ENCODE data around the gene DNAJC30.

DNAJC30 gene

DNA sequence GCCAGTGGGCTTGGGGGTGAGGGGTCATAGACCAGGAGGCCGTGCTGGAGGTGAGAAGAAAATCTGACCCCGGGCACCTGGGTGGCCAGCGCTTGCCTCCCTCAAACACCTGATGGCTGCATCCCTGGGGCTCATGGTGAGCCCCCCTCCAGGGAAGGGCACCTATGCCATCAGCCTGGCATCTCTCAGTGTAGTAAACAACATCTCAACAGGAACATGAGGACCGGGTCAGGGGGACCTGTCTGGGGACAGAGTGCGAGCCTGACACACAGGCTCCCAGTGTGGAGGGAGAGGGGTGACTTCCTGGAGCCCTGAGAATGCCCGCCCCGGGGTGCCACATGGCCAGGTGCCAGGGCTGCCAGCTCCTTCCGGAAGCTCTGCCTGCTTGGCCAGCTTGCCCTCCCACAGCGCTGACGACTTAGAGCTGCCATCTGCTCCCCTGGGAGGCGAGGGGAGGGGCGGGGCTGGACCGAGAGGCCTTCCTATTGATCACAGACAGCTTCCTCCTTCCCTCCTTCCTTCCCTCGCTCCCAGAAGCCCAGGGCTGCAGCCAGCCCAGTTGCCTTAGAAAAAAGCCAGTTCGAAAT is 23.9 kb upstream of the DNAJC30 start:
- no peak for DNase-seq

DNA sequence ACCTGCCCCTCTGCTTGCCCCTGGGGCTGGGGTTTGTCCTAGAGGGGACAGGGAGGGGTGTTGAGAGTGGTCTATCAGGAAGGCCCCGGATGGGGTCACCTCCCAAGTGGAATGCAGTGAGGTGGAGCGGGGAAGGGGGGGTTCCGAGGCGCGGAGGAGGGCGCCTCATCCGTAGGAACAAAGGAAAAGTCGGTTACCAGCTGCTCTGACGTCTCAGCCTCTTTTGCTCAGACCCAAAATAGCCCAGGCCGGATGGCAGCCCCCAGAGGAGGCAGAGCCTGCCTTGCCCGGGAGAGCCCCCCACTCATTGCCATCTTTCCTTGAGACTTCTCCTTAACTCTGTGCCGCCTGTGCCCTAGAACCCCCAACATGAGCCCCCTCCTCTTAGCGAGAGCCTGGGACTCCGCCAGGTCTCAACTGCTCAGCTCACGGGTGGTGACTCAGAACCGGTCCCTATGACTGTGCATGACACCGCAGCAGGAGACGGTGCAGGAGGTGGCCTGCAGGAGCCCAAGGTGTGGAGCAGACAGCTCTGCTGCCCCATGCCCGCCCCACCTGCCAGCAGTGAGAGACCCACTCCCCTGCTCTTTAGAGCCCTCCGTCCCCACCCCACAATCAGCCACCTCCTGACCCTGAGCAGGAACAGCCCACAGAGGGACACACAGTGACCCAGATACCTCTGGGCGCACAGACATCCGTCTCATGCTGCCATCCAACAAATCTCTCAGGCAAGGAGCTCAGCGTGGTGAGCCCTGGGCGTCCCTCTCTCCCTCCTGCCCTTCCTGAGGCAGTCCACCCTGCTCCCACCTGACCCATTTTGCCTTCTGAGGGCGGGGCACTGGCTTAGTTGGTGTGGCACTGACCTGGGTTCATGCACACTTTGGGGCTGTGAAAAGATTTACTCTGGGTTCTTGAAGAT is 23.1 kb upstream of the DNAJC30 start:
- no peak for DNase-seq

DNA sequence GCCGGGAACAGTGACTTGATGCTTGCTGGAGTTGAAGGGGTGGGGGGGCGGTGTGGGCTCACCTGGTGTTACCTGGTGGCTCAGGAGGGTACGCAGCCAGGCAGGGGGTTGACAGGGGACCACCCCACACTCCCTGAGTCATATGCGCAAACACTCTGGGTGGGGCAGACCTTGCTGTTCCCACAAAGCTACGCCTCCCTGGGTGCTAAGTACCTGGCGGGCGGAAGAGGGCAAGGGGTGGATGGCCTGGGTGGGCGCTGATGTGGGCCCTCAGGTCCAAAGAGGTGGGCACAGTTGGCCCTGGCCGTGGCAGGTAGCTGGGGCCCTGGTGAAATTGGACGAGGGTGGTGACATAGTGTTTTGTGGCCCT is 22.3 kb upstream of the DNAJC30 start:
- no peak for DNase-seq

DNA sequence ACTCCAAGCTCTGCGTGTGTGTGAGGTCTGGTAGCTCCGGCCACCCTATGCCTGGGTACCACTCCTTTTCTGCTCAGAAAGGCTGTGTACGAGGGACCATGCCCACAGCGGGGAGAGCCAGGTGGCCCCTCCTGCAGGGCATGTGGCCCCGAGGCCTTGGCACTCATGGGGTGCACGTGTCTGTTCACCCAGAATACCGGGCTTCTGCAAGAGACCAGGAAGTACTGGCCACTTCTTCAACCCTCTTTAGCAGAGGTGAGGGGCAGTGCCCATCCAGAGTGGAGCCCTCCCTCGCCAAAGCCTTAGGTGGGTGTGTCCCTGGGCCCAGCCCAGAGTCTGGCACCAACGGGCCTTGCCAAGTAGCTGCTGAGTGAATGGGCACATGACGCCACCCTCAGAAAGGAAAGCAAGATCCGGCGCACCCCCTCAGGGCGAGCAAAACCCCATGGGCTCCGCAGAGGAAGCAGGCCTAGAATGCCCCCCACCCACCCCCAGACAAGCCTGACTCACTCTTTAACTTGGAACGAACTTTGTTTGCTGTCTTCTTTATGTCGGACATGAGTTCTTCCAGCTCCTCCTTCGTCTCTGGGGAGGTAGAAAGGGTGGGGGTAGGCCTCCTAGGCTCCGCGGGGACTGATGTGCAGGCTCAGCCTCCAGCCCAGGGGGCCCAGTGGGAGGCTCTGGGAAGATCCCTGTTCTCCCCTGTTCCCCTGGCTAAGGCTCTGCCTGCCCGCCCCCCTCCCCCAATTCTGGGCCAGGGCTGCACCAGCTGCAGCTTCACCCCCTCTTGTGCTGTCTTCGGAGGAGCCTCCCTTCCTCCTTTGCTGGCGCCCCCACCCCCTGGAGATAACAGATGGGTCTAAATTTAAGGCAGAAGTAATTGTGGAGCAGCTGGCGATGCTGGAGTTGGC is 21.6 kb upstream of the DNAJC30 start:
- no peak for DNase-seq

DNA sequence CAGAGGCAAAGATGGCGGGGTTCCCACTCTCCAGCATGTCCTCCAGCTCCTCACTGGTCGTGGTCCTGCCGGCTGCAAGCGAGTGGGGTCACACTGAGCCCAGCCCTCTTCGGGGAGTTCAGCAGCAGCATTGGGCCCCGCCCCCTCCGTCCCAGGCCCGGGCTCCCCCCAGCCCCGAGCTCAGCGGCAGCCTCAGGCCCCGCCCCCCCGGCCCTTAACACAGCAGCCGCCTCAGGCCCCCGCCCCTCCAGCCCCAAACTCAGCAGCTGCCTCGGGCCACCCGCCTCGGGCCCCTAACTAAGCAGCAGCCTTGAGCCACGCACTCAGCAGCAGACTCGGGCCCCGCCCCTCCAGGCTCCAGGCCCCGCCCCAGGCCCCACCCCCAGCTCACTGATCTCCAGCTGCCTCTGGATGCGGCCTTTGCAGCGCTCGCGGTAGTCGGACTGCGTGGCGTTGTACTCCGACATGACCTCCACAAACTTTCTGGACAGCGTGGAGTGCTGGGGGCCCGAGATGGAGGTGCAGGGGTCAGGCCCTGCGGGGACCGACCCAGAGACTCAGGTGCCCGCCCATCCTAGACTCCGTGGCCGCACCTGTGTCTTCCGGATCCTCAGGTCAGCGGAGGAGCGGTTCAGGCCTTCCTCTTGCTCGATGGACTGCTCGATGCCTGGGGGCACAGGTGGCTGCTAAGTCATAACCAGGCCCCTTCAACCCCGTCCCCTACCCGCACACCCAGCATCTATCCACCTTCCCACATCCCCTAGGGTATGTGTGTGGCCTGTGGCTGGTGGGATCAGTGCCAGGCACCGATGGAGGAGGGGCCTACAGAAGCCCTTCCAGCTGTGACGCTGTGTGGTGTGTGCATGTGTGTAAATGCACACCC is 20.7 kb upstream of the DNAJC30 start:
- no peak for DNase-seq

DNA sequence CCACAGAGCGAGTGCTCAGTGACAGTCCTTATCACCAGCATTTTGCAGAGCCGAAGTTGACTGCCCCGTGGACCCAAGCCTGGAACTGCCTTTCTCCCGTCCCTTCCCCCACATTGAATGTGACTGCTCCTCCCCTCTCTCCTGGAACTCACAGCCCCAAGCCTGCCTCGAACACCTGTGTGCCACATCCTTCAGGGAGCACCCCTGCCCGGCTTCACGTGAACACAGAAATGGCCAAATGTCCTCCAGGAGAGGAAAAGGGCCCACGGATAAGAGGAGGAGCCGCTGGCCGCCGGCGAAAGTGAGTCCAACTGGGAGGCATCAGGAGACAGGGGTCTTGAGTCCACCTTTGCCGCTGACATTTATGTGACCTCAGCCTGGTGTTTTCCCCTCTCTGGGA is 20.0 kb upstream of the DNAJC30 start:
- no peak for DNase-seq

DNA sequence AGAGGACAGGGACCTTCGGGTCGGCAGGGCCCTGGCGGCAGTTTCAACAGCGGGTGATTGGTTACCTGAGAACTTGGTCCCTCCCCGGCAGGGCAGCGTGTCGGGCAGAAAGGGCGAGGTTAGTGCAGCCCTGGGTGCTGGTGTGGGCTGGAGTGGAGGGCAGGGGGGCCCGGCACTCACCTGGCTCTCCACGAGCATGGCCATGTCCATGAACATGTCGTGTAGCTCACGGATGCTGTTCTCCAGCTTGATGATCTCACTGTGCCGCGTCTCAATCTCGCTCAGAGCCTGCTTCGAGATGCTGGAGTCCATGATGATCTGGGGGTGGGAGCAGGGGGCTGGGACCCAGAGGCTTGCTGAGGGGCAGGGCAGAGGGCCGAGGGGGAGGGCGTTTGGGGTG is 19.4 kb upstream of the DNAJC30 start:
- no peak for DNase-seq

DNA sequence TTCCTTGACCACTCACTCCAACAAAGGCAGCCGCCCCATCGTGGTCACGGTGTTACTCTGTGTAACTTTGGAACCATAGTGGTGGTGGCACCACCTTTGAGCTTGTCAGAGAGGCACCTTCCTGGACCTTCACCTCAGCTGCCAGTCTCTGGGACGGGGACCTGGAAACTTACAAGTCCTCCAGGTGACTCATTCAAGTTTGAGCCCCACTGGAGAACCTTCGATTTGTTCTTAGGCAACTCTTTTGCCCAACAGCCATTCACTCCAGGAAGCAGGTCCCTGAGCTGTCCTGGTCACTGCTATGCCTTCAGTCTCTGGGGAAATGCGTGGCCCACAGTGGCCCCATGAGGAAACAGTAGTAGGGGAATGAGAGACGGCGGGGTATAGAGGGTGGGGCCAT is 19.0 kb upstream of the DNAJC30 start:
- DNase-seq, result no peak

DNA sequence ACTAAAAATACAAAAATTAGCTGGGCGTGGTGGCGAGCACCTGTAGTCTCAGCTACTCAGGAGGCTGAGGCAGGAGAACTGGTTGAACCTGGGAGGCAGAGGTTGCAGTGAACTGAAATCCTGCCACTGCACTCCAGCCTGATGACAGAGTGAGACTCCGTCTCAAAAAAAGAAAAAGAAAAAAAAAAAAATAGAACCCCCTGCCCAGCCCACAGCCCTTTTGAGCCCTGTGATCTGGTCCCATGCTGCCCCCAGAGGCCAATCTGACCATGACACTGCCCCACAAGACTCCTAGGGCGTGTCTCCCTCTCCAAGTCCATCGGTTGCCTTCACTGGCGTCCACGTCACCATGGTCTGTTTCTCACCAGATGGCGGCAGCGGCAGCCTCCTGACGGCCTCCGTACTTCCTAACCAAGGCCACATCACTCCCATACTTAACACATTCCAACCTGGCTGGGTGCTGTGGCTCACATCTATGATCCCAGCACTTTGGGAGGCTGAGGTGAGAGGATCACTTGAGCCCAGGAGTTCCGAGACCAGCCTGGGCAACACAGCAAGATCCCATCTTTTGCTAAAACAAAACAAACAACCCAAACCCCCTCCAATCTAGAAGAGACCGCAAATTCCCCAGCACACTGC is 18.2 kb upstream of the DNAJC30 start:
- no peak for DNase-seq

DNA sequence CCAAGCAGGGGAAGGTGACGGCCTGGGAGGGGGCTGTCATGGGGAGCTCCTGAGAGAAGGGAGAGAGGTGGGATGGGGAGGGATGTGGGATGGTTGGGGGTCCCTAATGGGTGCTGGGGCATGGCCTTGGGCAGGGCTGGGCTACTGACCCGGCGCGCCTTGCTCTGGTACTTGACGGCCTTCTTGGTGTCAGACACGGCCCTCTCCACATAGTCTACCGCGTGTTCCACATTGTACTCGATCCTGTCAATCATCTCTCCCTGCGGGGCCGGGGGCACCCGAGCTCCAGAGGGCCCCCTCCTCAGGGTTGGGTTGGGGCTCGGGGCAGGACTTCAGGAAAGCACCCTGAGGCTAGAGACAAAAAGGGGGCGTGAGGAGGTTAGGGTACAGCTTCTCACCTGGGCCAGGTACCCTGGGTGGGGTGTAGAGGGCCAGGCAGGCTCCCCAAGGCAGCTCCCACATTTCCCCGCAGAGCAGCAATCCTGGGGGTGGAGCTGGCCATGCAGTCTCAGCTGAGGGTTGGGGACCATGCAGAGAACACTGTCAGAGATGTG is 17.4 kb upstream of the DNAJC30 start:
- no peak for DNase-seq

DNA sequence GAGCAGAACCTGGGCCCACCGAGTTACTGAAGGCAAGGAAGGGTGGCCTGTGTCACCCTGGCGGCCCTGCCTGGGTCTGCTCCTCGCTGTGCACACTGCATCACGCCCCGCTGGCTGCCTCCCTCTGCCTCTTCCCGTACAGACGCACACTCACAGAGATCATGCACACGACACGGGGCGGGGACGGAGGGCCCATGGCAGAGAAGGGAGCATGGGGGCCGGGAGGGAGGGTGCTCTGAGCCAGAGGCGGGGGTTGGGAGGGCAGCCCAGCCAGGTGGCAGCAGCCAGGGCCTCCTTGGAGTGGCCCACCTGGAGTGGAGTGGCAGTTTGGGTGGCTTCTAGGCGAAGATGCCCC is 16.8 kb upstream of the DNAJC30 start:
- no peak for DNase-seq

DNA sequence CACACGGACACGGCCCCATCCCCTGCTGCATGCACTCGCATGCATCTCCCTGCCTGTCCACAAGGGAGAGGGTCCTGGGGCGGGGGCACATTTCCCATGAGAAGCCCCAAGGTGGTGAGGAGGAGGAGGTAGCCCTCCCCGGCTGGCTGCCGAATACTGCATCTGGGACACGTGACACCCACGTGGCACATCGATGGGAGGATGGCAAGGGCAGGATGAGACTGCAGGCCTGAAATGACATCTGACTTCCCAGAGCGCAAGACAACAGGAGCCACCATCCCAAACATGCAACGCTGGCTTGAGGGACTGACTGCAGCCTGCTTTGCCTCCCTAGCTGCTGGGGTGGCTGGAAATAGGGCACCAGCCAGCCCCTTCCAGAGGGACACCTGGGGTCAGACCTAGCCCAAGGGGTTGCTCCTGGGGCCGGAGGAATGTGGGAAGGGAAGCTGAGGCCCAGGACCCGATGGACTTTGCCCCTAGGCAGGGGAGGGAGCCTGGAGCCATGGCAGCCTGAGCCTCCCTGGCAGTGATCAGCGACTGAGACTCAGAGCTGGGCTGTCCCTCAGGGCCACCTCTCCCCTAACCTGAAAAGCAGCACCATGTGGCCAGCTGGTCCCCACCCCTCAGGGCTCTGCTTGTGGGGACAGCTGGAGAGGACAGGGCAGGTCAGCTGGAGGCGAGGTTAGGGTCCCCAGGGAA is 16.3 kb upstream of the DNAJC30 start:
- DNase-seq, result no peak

DNA sequence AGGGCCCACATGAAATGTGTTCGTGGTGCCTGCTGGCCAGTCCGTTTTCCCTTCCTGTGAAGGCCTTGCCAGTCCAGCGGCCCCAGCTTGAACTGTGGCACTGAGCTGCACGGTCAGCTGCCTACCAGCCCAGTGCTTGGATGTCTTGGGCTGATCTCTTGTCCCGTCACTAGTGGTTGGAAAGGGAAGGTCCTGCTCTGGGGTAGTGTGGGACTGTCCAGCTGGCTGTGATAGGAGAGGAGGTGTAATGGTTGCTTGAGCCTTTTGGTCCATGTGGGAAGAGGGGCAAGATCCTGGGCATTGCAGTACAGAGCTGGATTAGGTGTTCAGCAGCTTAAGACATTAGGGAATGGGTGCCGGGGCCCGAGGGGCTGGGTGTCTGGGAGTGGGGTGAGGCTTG is 15.2 kb upstream of the DNAJC30 start:
- no peak for DNase-seq

DNA sequence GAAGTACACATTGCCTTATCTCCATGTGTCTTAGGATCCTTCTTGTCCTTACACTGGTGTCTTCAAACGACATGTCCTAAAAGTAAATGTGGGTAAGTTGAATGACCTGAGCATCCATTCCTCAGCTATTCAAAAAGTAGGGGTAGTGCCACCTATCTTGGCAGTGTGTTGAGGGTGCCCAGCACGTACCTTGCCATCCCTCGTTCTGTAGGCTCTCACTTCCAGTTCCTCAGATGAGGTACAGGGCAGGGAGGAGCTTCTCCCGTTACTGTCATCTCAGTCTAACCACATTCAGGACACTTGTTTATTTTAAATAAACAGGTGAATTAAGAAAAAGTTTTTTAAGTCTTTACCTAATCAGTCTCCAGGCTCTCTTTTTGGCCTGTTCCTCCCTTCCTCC is 13.1 kb upstream of the DNAJC30 start:
- no peak for DNase-seq

DNA sequence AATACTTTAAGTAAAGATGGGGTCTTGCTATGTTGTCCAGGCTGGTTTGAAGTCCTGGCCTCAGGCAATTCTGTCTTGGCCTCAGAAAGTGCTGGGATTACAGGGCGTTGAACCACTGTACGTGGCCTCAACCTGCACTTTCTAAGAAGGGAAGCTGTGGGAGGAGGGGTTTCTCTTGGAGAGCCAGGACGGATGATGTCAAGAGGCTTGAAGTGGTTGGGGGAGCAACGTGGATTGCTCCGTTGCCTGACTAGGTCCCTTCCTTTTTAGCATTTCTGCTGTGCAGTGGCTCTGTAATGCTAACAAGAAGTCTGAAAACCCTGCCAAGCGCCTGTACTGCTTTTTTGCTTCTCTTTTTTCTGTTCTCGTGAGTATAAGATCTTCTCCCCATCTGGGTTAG is 7.4 kb upstream of the DNAJC30 start:
- DNase-seq, result no peak

DNA sequence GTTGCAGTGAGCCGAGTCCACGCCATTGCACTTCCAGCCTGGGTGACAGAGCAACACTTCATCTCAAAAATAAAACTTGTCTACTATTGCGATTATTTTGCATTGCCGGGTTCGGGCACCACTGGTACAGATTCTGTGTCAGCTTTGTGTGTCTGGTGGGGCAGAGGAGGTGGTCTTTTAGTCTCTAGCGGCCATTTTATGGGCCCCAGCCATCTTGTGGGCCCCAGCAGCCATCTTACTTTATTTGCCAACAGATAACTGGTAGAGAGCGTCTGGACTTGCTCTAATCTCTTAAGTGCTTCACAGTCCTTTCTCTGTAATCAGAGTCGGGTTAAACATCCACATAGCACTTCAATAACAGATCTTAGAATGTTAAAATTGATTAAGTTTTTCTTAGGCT is 5.0 kb upstream of the DNAJC30 start:
- DNase-seq, result no peak

DNA sequence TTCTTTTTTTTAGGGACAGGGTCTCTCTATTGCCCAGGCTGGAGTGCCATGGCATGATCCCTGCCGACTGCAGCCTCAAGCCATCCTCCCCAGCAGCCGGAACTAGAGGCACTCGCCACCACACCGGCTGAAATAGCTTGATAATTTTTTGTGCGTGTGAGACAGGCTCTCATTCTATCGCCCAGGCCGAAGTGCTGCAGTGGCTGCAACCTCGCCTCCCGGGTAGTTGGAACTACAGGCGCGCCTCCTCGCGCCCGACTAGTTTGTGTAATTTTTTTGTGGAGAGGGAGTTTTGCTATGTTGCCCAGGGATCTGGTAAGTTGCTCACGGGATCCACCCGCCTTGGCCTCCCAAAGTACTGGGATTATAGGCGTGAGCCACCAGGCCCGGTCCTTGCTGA is 2.1 kb upstream of the DNAJC30 start:
- no peak for DNase-seq

DNA sequence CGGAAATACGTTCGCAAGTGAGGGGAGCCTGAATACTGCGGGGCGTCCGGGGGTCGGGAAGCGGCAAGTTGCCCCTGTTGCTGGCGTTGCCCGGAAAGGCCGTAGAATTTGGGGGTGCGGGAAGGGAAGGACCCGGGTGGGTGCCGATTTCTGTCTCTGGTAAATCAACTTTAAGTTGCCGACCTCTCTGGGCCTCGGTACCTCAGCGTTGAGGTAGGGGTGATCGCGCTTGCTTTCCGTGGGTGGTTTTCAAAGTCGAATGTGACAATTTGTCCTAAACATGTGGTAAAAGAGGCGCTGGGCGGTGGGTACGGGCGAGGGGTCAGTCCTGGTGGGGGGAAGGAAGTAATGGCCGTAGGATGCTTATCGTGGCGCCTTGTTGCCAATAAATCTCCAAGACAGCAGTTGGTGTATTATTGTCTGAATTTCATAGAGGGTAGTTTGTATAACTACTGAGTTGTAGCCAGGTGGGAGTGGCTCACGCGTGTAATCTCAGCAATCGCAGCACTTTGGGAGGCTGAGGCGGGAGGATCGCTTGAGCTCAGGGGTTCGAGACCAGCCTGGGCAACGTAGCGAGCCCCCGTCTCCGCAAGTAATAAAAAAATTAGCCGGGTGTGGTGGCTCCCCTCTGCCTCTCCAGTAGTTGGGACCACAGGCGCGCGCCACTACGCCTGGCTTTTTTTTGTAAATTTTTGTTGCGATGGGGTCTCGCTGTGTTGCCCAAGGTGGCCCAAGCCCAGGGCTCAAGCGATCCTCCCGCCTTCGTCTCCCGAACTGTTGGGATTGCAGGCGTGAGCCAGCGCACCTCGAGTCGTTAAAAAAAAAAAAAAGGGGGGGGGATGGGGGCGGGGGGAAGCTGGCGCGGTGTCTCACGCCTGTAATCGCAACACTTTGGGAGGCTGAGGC is 788 bp upstream of the DNAJC30 start:
- no peak for DNase-seq

DNA sequence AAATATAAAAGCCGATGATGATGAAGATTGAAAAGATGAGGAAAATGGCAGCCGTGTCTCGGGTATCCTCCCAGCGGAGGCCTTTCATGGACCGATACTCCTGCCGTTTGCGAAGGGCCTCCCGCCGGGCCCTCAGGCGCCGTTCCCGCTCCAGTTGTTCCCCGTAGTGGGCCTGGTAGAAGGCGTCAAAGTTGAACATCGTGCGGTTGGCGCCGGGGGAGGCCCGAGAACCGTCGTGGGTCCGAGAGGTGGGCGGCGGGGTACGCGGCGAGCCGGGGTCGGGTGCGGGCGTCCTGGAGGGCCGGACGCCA is 553 bp downstream of the DNAJC30 start:
- DNase-seq, result no peak

DNA sequence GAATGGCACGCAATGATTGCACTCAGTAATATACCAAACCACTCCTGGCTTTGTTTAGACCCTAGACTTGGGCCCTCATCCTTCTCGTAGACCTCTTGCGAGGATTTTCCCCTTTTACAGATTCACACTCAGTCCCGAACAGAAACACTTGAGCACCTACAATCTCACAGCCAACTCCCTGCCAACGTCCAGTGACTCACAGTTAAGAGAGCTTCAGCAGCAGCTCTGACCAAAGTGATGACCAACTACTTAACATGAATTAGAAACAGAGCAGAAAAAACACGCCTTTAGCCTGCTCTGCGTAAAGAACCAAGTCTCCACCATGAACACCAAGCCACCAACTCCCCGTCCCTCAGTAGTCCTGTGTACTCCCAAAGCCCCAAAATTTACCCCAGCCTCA is 2.2 kb downstream of the DNAJC30 start:
- DNase-seq, result no peak
